Measurements from ENCODE around the gene PCDHB8. TPM values are rescaled to one million over a fixed set of nuclear protein-coding genes. Genes with fewer than 3 reads are reported as not detected.
"Not testable (repeated sequence)": the region's sequence is repeated elsewhere in the genome, so short reads cannot be mapped to it uniquely, and the experiment has no call there.

The PCDHB8 gene
- not detected for total RNA-seq

GRCh38 chr5:141177577-141178191 is at the start of gene PCDHB8:
Gene PCDHB8 (plus strand): TSS chr5:141177790. CDS start chr5:141178035, 245 bp downstream.
- not testable (repeated sequence) for H3K4me3 Mint-ChIP-seq, DNase-seq
- H3K27me3 Mint-ChIP-seq (ENCODE audit: low read depth) = peaks cover 18% of the 10 kb centered on the region

GRCh38 chr5:141135030-141135717 is 42.4 kb upstream of the PCDHB8 start, which contains the start of gene PCDHB5:
Gene PCDHB5 (plus strand): TSS chr5:141135206. CDS start chr5:141135435, 229 bp downstream.
- H3K27ac Mint-ChIP-seq = no peak within 1 kb of the TSS
- peaks cover 7 to 9% of the 10 kb centered on the region in 2 donors for H3K9me3 Mint-ChIP-seq
- H3K27me3 Mint-ChIP-seq (ENCODE audit: low read depth) = peaks cover 12% of the 10 kb centered on the region
- H3K4me1 Mint-ChIP-seq (ENCODE audit: low read depth) = no peaks in the 10 kb centered on the region
- H3K36me3 Mint-ChIP-seq (ENCODE audit: insufficient read depth in 2 of 2) = peaks cover 6 to 13% of the 10 kb centered on the region in 2 donors
- DNase-seq (peak; percentile 4 to 9), ATAC-seq (replicated peaks in 1 of 2) (no peak)
- H3K4me3 Mint-ChIP-seq = peak within 1 kb of the TSS; percentile 12 to 56

More at GRCh38 chr5:141177577-141178191, at the start of gene PCDHB8:
- H3K9me3 Mint-ChIP-seq; ATAC-seq (replicated peaks in 1 of 2); H3K27ac Mint-ChIP-seq; H3K4me1 Mint-ChIP-seq (ENCODE audit: low read depth); H3K36me3 Mint-ChIP-seq (ENCODE audit: insufficient read depth in 2 of 2): not testable (repeated sequence)

GRCh38 chr5:141135718-141136266 is 41.8 kb upstream of the PCDHB8 start:
- Mint-ChIP-seq H3K27me3 (ENCODE audit: low read depth) (peaks cover 12% of the 10 kb centered on the region), H3K4me3 (no peak overlapping the region), H3K4me1 (ENCODE audit: low read depth) (no peaks in the 10 kb centered on the region), H3K36me3 (ENCODE audit: insufficient read depth in 2 of 2) (peaks cover 6 to 13% of the 10 kb centered on the region in 2 donors), H3K27ac (no peak overlapping the region), H3K9me3 (peaks cover 7% of the 10 kb centered on the region in 2 donors)
- DNase-seq (no peak), ATAC-seq (replicated peaks in 1 of 2) (no peak)

- H3K9me3 Mint-ChIP-seq; H3K4me1 Mint-ChIP-seq (ENCODE audit: low read depth); H3K27ac Mint-ChIP-seq; DNase-seq; H3K4me3 Mint-ChIP-seq; ATAC-seq (replicated peaks in 1 of 2): not testable (repeated sequence)
- peaks cover 6 to 13% of the 10 kb centered on the region in 2 donors for H3K36me3 Mint-ChIP-seq (ENCODE audit: insufficient read depth in 2 of 2)
- H3K27me3 Mint-ChIP-seq (ENCODE audit: low read depth) = peaks cover 12% of the 10 kb centered on the region
These were observed 40.2 kb upstream of the PCDHB8 start for GRCh38 chr5:141137346-141137745.

GRCh38 chr5:141149812-141150211 is 27.8 kb upstream of the PCDHB8 start, which contains the start of gene PCDHB6:
Gene PCDHB6 (plus strand): TSS chr5:141150057. CDS start chr5:141150258, 201 bp downstream.
- H3K9me3 Mint-ChIP-seq = peaks cover 6 to 8% of the 10 kb centered on the region in 2 donors
- peaks cover 10 to 13% of the 10 kb centered on the region in 2 donors for H3K36me3 Mint-ChIP-seq (ENCODE audit: insufficient read depth in 2 of 2)
- ATAC-seq (replicated peaks in 1 of 2) (no peak), DNase-seq (peak in 1 of 2 donors; percentile 4)
- H3K27ac Mint-ChIP-seq = no peak within 1 kb of the TSS
- no peak within 1 kb of the TSS for H3K4me3 Mint-ChIP-seq
- peaks cover 23% of the 10 kb centered on the region for H3K27me3 Mint-ChIP-seq (ENCODE audit: low read depth)
- H3K4me1 Mint-ChIP-seq (ENCODE audit: low read depth) = no peaks in the 10 kb centered on the region

GRCh38 chr5:141150224-141150992 is 27.2 kb upstream of the PCDHB8 start:
- Mint-ChIP-seq H3K4me1 (ENCODE audit: low read depth) (no peaks in the 10 kb centered on the region), H3K27ac (no peak overlapping the region), H3K27me3 (ENCODE audit: low read depth) (peaks cover 23% of the 10 kb centered on the region), H3K9me3 (peaks cover 6 to 8% of the 10 kb centered on the region in 2 donors), H3K36me3 (ENCODE audit: insufficient read depth in 2 of 2) (peaks cover 10 to 13% of the 10 kb centered on the region in 2 donors), H3K4me3 (no peak overlapping the region)
- ATAC-seq (replicated peaks in 1 of 2) (no peak), DNase-seq (no peak)

GRCh38 chr5:141150993-141151325 is 26.6 kb upstream of the PCDHB8 start:
- DNase-seq (no peak), ATAC-seq (replicated peaks in 1 of 2) (no peak)
- H3K27me3 Mint-ChIP-seq (ENCODE audit: low read depth) = peaks cover 23% of the 10 kb centered on the region
- no peaks in the 10 kb centered on the region for H3K4me1 Mint-ChIP-seq (ENCODE audit: low read depth)
- H3K4me3 Mint-ChIP-seq = no peak overlapping the region
- H3K9me3 Mint-ChIP-seq = peaks cover 6 to 8% of the 10 kb centered on the region in 2 donors
- no peak overlapping the region for H3K27ac Mint-ChIP-seq
- H3K36me3 Mint-ChIP-seq (ENCODE audit: insufficient read depth in 2 of 2) = peaks cover 10 to 13% of the 10 kb centered on the region in 2 donors

- H3K27ac Mint-ChIP-seq; H3K4me3 Mint-ChIP-seq; DNase-seq; H3K9me3 Mint-ChIP-seq; ATAC-seq (replicated peaks in 1 of 2); H3K4me1 Mint-ChIP-seq (ENCODE audit: low read depth): not testable (repeated sequence)
- Mint-ChIP-seq H3K36me3 (ENCODE audit: insufficient read depth in 2 of 2) (peaks cover 10 to 14% of the 10 kb centered on the region in 2 donors), H3K27me3 (ENCODE audit: low read depth) (peaks cover 28% of the 10 kb centered on the region)
These were observed 26.0 kb upstream of the PCDHB8 start for GRCh38 chr5:141151632-141152031.

GRCh38 chr5:141152096-141152495 is 25.5 kb upstream of the PCDHB8 start:
- not testable (repeated sequence) for DNase-seq; ATAC-seq (replicated peaks in 1 of 2); H3K4me3 Mint-ChIP-seq; H3K27ac Mint-ChIP-seq; H3K4me1 Mint-ChIP-seq (ENCODE audit: low read depth)
- H3K36me3 Mint-ChIP-seq (ENCODE audit: insufficient read depth in 2 of 2) = peaks cover 10 to 16% of the 10 kb centered on the region in 2 donors
- H3K9me3 Mint-ChIP-seq = peaks cover 10 to 12% of the 10 kb centered on the region in 2 donors
- H3K27me3 Mint-ChIP-seq (ENCODE audit: low read depth) = peaks cover 33% of the 10 kb centered on the region

GRCh38 chr5:141155540-141156374 is 21.8 kb upstream of the PCDHB8 start:
- H3K27ac Mint-ChIP-seq = no peak overlapping the region
- peaks cover 7 to 10% of the 10 kb centered on the region in 2 donors for H3K9me3 Mint-ChIP-seq
- no peaks in the 10 kb centered on the region for H3K4me1 Mint-ChIP-seq (ENCODE audit: low read depth)
- no peak overlapping the region for H3K4me3 Mint-ChIP-seq
- H3K36me3 Mint-ChIP-seq (ENCODE audit: insufficient read depth in 2 of 2) = peaks cover 6 to 15% of the 10 kb centered on the region in 2 donors
- peaks cover 27% of the 10 kb centered on the region for H3K27me3 Mint-ChIP-seq (ENCODE audit: low read depth)
- DNase-seq = no peak
- ATAC-seq (replicated peaks in 1 of 2) = no peak

- not testable (repeated sequence) for H3K9me3 Mint-ChIP-seq; H3K4me1 Mint-ChIP-seq (ENCODE audit: low read depth); H3K36me3 Mint-ChIP-seq (ENCODE audit: insufficient read depth in 2 of 2); H3K4me3 Mint-ChIP-seq; ATAC-seq (replicated peaks in 1 of 2); DNase-seq; H3K27ac Mint-ChIP-seq
- peaks cover 19% of the 10 kb centered on the region for H3K27me3 Mint-ChIP-seq (ENCODE audit: low read depth)
These were observed 20.2 kb upstream of the PCDHB8 start for GRCh38 chr5:141157356-141157755.

- not testable (repeated sequence) for H3K9me3 Mint-ChIP-seq; H3K4me3 Mint-ChIP-seq; H3K27ac Mint-ChIP-seq; ATAC-seq (replicated peaks in 1 of 2); H3K4me1 Mint-ChIP-seq (ENCODE audit: low read depth); H3K36me3 Mint-ChIP-seq (ENCODE audit: insufficient read depth in 2 of 2); DNase-seq
- H3K27me3 Mint-ChIP-seq (ENCODE audit: low read depth) = peaks cover 14% of the 10 kb centered on the region
These were observed 19.7 kb upstream of the PCDHB8 start for GRCh38 chr5:141157901-141158300.
